ENCODE measurements around the gene SMARCAL1.
"Not testable (repeated sequence)": the region's sequence is repeated elsewhere in the genome, so short reads cannot be mapped to it uniquely, and the experiment has no call there.

The SMARCAL1 gene

GRCh38 chr2:216412022-216412999 is at the start of gene SMARCAL1:
SMARCAL1 (plus strand) TSS chr2:216412484; CDS start chr2:216414705, 2,221 bp downstream.
- peak; percentile 89 to 90 for DNase-seq

DNA sequence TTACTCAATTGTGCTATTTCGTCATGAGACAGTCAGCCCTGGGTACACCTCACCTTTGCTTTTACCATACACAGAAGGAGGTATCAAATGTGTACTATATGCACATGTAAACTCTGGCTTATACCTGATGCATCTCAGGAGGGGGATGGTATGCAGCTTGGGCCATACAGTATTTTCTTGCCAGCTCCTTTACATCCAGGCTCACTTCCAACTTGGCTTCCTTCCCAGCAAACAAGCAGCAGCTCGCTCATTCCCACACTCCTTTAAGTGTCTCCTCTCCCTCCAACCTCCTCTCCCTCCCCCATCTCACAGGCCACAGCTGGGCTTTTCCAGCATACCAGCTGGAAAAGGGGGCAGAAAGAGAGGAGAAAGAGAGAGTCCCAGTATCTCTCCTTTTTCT is 49.6 kb upstream of the SMARCAL1 start:
- no peak for DNase-seq

- no peak for DNase-seq
Measured at GRCh38 chr2:216363221-216363620, 49.1 kb upstream of the SMARCAL1 start.

DNA sequence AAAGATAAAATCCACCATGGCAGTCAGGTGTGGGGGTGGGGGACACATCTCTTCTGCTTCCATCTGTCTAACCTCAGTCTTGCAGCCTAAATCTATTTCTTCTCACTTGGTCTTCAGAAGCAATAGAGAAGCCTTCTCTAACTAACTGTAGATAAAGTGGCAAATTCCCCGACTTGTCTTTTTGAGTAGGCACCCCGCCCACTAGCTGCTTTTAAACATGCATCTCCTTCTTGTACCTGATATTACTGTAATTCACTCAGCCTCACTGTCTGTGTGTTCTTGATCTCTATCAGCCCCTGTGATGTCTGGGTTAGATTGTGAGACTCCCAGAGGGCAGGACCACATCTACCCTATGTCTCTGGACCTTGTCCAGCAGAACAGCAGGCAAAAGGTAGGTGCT is 46.8 kb upstream of the SMARCAL1 start:
- DNase-seq: no peak

GRCh38 chr2:216366777-216367471 is 45.4 kb upstream of the SMARCAL1 start:
- DNase-seq: no peak

DNA sequence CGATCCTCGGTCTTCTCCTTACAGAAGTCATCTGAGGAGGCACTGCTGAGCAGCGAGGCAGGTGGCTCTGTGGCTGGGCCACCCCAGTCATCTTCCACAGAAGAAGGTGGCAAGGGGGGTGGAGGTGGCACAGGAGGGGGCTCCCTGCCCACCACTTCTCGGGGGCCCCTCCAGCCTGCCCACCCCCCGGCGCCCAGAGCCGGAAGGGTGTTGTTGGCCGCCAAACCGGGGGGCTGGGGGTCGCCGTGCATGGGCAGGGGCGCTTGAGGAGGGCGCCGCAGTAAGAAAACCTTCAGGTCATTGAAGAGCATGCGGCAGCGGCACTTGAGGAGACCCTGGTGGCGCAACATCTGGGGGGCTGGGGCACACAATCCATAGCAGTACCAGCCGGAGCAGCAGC is 42.5 kb upstream of the SMARCAL1 start:
- DNase-seq: no peak

- DNase-seq: no peak
Measured at GRCh38 chr2:216370961-216371712, 41.1 kb upstream of the SMARCAL1 start.

DNA sequence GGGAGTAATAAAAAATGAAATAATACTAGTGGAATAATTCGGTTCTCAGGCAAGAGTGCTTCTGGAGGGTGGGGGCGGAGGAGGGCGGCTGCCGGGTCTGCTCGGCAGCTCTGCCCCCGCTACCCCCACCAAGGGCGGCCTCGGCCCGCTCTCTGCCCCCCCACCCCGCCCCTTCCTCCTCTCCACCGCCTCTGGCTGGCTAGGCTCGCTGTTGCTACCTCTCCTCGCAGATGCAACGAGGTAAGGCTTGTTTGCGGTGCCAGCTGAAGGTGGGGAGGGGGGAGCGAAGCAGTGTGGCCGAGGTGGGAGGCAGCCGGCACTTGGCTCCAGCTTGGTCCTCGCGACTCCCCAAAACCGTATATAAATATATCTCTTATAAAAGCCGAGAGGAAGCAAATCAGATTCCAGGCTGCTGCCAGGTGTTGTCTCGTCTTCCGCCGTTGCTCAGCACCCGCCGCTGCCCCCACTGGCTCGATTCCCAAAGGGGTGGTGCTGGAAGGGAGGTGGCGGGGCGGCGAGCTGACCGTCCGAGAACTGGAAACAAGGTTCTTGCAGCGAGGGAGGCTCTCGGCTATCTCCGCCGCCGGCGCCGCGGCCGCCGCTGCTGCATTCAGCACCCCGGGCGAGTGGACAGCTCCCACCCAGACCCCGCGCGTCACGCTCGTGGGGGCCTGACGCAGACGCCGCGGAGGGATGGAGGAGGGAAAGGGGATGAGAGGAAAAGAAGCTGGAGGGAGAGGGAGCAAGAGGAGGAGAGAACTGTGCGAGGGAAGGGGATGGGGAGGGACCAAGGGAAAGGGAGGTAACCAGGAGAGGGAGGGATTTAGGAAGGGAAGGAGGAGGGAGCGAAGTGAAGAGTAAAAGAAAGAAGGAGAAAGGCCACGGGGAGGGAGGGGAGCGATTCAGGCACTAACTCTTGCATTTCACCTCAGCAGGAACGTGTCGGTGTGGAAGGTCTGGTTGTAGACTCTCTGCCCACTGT is 40.3 kb upstream of the SMARCAL1 start, which contains the start of gene MARCHF4:
Gene MARCHF4 (minus strand): TSS at position 763 of the 982 bp plus-strand sequence. CDS start 2,223 bp downstream, outside the sequence.
- DNase-seq: peak; percentile 5 to 14

DNA sequence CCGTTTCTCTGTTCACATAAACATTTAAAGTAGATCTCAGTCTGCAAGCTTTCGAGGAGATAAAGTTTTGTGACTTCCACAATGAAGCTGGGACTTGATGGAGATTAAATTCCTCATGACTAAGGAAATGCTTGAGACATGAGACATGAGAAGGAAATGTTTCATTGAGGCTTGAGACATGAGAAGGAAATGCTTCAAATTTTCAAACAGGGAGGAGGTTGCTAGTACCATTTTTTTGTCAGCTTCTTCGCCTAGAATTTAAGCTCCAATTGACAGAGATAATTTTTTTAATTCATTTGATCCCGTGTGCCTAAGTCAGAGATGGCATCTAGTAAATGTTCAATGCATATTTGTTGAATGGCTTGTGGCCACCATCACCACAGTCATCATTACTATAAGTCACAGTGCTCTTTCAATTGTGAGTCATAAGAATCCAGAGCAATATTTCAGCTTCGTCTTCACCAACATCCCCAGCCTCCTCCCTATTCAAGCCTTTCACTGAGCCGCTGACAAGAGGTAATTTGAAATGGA is 39.5 kb upstream of the SMARCAL1 start:
- DNase-seq: no peak

DNA sequence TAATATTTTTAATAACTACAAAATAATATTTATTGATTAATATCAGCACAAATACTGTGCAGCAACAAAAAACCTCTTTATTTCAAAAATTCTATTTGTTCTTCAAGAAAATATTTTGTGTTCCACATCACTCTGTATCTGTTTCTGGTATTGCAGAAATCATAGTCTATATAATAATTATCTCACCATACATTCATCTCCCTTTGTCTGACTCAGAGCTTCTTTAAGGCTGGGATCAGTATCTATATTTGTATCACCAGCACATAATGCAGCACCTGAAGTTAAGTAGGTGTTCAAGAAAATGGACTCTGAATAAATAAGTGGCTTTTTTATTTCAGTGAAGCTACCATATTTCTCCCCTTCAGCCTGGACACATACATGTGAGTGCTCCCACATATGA is 38.4 kb upstream of the SMARCAL1 start:
- DNase-seq: no peak

DNA sequence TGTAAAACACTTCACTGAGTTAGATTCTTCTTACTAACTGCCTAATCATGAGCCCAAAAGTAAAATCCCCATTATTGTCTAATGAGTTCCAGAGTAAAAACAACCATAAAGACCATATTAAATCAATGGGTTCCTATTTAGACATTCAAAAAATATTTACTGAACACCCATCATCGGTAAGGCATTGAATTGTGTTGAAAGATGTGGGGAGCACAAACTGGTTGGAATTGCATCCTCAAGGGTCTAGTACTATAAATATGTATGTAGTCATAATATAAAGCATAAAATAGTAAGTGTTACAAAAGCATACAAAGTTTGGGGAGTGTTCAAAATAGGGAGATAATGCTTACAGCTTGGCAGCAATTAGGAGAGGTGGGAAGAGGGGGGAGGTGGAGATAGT is 37.0 kb upstream of the SMARCAL1 start:
- DNase-seq: no peak

DNA sequence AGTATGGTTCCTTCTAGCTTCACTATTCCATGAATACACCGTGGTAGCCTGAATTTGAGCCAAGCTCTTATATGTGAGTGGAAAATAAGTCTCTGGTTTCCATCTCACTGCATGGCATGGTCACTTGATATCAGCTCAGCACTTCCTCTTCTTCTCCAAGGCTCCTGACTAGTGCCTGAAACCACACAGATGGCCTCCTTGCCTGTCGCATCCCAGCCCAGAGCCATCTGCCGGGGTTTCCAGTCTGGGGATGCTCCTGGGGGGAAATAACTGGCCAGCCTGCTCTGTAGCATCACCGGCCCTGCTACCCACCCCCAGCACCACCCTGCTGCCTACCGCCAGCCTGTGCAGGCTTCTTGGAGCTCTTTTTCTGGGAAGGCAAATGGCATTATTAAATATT is 32.3 kb upstream of the SMARCAL1 start:
- no peak for DNase-seq

- DNase-seq: not testable (repeated sequence)
Measured at GRCh38 chr2:216384409-216384808, 27.9 kb upstream of the SMARCAL1 start.

DNA sequence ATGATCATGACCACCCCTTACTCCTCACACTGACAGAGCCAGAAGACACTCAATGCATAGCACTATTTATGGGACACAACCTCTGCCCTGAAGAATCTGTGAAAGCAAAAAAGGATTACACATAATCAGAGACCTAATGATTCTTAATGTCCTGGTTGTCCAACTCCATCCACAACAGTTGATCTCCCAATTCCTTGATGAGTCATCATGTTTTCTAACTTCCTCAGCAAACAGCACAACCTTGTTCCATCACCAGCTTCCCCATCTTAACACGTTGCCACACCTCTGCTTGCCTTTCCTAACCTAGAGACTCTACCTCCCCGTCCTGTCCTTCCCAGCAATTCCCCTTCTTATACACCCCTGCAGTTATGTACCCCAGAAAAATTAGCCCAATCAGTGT is 26.8 kb upstream of the SMARCAL1 start:
- no peak for DNase-seq

DNA sequence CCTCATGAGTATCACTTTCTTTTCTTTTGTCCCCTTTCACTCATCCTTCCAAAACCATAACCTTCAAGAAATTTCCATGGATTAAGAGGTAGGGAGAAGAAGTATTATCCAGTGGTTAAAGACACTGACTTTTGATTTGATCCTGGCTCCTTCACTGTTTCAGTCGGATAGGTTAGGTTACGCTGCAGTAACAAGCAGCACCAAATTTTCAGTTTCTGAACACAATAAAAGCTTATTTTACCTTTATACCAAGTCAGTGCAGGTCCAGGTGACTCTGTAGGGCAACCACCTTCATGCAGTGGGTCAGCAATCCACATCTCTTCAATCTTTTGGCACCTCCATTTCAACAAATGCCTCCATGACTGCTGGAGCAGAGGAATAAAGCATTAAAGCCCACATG is 25.0 kb upstream of the SMARCAL1 start:
- no peak for DNase-seq

- no peak for DNase-seq
Measured at GRCh38 chr2:216388046-216388884, 24.0 kb upstream of the SMARCAL1 start.

GRCh38 chr2:216389570-216389969 is 22.7 kb upstream of the SMARCAL1 start:
- no peak for DNase-seq

DNA sequence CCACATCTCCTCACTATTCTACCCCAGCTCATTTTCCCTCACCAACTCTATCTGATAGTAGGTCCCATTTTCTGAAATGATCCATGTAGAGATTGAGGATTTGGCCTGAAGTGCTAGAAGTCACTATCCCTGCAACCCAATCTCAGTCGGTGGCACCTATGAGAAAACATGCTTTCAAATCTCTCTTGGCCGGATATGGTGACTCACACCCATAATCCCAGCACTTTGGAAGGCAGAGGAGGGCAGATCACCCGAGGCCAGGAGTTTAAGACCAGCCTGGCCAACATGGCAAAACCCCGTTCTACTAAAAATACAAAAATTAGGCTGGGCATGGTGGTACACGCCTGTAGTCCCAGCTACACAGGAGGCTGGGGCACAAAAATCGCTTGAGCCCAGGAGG is 20.9 kb upstream of the SMARCAL1 start:
- no peak for DNase-seq

DNA sequence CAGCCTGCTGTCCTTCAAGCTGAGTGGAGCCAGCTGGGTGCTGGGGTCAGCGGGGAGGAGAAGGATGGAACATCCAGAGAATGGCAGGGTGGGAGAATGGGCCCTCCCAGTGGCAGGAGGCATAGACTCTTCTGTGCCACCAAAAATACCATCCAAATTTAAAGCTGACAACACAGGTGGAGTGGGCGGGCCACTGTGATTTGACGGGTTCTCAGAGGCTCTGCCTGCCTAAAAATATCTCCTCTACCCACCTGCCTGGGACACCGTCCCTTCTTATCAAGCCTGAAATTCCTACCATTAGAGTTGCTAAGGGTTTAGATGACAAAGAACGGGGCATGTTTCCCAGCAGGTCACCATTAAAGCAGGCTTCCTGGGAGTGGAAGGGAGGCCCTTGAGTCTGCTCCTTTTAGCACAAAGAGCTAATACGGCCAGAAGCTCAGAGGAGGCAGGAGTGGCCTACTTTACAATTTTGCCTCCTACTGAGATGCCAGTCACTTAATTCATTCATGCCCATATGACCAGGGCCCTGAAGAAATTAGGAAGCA is 20.2 kb upstream of the SMARCAL1 start:
- no peak for DNase-seq

All from Kasumi-1 (cell line).